ENCODE measurements around the gene NEXMIF.

DNA sequence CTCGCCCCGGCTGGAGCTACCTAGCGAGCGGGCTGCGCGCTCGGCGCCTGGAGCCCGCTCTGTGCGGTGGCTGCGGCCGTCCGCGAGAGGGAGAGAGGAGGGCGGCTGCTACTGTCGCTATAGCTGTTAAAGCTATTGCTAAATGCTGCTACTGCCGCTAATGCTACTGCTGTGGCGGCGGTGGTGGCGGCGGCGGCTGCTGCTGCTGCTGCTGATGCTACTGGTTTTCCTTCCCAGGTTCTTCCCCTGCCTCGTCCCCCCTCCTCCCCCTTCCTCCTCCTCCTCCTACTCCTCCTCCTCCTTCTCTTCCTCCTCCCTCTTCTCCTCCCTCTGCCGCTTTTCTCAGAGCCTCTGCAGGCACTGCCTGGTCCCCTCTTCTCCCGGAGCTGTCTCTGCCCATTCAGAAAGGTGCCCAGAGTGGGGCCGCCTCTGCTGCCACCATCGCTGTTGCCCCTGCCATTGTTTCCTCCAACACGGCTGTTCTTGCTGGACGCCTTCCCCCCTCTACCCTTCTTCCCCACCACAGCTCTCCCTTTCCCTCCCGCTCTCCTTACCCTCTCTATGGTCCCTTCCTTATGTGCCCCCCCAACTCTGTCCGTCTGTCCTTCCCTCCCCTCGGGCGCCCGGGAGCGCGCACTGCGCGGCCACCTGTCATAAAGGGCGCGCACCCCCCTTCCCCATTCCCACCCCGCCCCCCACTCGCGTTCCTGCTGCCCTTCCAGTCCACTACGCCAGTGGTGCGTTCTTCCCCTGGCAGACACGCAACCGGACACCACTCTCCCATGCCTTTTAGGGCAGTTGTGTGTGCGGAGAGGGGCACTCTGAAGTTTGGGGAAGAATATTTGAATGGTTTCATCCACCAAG, at the start of gene NEXMIF:
- TF ChIP-seq POLR2A (IDR thresholded peaks at IDR 0.05; ENCODE audit: low read length) (no peak), GATA1 (IDR thresholded peaks at IDR 0.05; ENCODE audit: low read depth, low read length) (no peak)

Measured in erythroblast (primary cell).